K562 (cell line): ENCODE data around the gene CHPF. TPM values are rescaled to one million over a fixed set of nuclear protein-coding genes. Genes with fewer than 3 reads are reported as not detected.

Experiments
- KAT2B ChIP-seq: IDR thresholded peaks from one replicate; pipeline ENCODE4 v1.6.1; 2012; ENCODE audit warnings: low read depth, mild to moderate bottlenecking, control low read depth, inconsistent platforms, low read length, moderate library complexity
- KDM1A ChIP-seq, 2 experiments: fragments of 450-650 bp; IDR thresholded peaks; 2 replicates each; pipeline ENCODE4 v1.6.1; 2016; ENCODE audit warnings: mild to moderate bottlenecking in 2 of 2
- RHOXF2B ChIP-seq: fragments of 250-450 bp; sonication (Bioruptor Pico); conservative IDR thresholded peaks from 2 replicates; pipeline ENCODE4 v1.5.1; 2021
- SMC3 ChIP-seq: conservative IDR thresholded peaks from 2 replicates; pipeline ENCODE4 v1.6.1; 2011; ENCODE audit warnings: low read depth, low read length, improper control_type of control experiment; ENCODE audit not compliant: insufficient read depth
- SRF ChIP-seq, 2 experiments: fragments of 250-450, 450-650 bp in 1 of 2; sonication (Bioruptor Pico) in 1 of 2; sonication (generic) in 1 of 2; formaldehyde crosslinking; IDR thresholded peaks; 2 replicates each; pipeline versions ENCODE4 v1.5.0 to v1.5.1; 2020 to 2022; ENCODE audit warnings: mild to moderate bottlenecking in 1 of 2, missing genetic modification reagents in 1 of 2
- ZNF324 ChIP-seq: fragments of 250-450 bp; sonication (Bioruptor Pico); IDR thresholded peaks from 2 replicates; pipeline ENCODE4 v1.4.0; 2020; ENCODE audit warnings: mild to moderate bottlenecking
- ZNF764 ChIP-seq: fragments of 250-450 bp; sonication (Bioruptor Pico); IDR thresholded peaks from 2 replicates; pipeline ENCODE4 v1.4.0; 2020; ENCODE audit warnings: low read depth, mild to moderate bottlenecking, moderate library complexity
- ZZZ3 ChIP-seq: fragments of 450-650 bp; IDR thresholded peaks from 2 replicates; pipeline ENCODE4 v1.6.1; 2016; ENCODE audit warnings: antibody characterized with exemption, mild to moderate bottlenecking, moderate library complexity
- polyA plus RNA-seq, 8 experiments: library from polyadenylated mRNA; depleted of rRNA in 4 of 8; stranded (reverse) in 5 of 8; unstranded in 3 of 8; fragments of >200 nt; fragmentation: Nextera tagmentation in 2 of 8; fragmentation: Illumina TruSeq in 1 of 8; extraction: Ambion mirVana in 2 of 8; extraction: Trizol in 1 of 8; gene quantifications; 2 replicates each; pipeline versions ENCODE4 v1.2.1 to v1.2.3, GENCODE V29; 2011 to 2014; ENCODE audit warnings: inconsistent platforms in 1 of 8, missing spikeins in 1 of 8
- total RNA-seq, 7 experiments: library from RNA; depleted of rRNA in 6 of 7; stranded (reverse); fragments of >200 nt in 6 of 7; fragmentation: Illumina TruSeq in 2 of 7; extraction: Trizol in 2 of 7; gene quantifications; 2 replicates each; pipeline versions ENCODE4 v1.2.1 to v1.2.3, GENCODE V29; 2011 to 2021; ENCODE audit warnings: low replicate concordance in 1 of 7
- TF ChIP-seq, protein P1 (sequence below), 2 experiments: IDR thresholded peaks in 1 of 2; conservative IDR thresholded peaks in 1 of 2; 2 replicates each; pipeline ENCODE4 v1.6.1; 2016; ENCODE audit warnings: low read depth in 2 of 2, mild to moderate bottlenecking in 1 of 2, missing compliant biosample characterization in 1 of 2, missing genetic modification characterization in 1 of 2, moderate library complexity in 1 of 2
- TF ChIP-seq, protein P2 (sequence below): fragments of 450-650 bp; IDR thresholded peaks from 2 replicates; pipeline ENCODE4 v1.6.1; 2018; ENCODE audit warnings: mild to moderate bottlenecking, low read depth; ENCODE audit not compliant: partially characterized antibody
- TF ChIP-seq, protein P3 (sequence below): sonication (generic); formaldehyde crosslinking; IDR thresholded peaks from 2 replicates; pipeline ENCODE4 v1.8.1; 2023; ENCODE audit warnings: mild to moderate bottlenecking, missing genetic modification reagents, moderate library complexity
- TF ChIP-seq, protein P4 (sequence below): fragments of 250-450 bp; sonication (Bioruptor Pico); IDR thresholded peaks from 2 replicates; pipeline ENCODE4 v1.4.0; 2020
- TF ChIP-seq, protein P5 (sequence below): fragments of 250-450 bp; sonication (Bioruptor Pico); IDR thresholded peaks from 2 replicates; pipeline ENCODE4 v1.4.0; 2020

CHPF gene
- total and polyA plus RNA-seq, 9 of the 15 experiments (the other 6 are each of a cell fraction or from before 2014, with no cell fraction given), result 0.15 to 57.2 (median 7.9) TPM

DNA sequence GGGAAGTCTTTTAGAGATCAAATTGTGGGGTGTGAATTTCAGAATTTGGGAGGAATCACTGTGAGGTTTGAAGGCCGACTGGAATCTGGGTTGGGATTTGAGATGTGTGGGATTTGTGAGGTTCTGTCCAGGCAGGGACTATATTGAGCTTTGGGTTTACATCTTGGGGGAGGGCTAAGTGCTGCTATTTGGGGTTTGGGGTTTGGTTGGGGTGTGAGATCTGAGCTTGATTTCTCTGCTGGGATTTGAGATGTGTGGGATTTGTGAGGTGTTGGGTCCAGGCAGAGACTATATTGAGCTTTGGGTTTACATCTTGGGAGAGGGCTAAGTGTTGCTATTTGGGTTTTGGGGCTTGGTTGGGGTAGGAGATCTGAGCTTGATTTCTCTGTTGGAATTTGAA lies 44.1 kb downstream of the CHPF start (continued):
- TF ChIP-seq, protein P1, sequence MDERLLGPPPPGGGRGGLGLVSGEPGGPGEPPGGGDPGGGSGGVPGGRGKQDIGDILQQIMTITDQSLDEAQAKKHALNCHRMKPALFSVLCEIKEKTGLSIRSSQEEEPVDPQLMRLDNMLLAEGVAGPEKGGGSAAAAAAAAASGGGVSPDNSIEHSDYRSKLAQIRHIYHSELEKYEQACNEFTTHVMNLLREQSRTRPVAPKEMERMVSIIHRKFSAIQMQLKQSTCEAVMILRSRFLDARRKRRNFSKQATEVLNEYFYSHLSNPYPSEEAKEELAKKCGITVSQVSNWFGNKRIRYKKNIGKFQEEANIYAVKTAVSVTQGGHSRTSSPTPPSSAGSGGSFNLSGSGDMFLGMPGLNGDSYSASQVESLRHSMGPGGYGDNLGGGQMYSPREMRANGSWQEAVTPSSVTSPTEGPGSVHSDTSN (CRISPR knock-in tag; IDR thresholded peaks at IDR 0.05; ENCODE audit: low read depth), result no peak
- TF ChIP-seq, protein P1 (tag; conservative IDR thresholded peaks at IDR 0.05; ENCODE audit: low read depth), result no peak
- TF ChIP-seq SRF (CRISPR knock-in tag; IDR thresholded peaks at IDR 0.05) (no peak), SMC3 (no peak), RHOXF2B (CRISPR knock-in tag) (no peak), ZZZ3 (no peak), KAT2B (no peak), ZNF764 (CRISPR knock-in tag) (no peak), KDM1A (IDR thresholded peaks at IDR 0.05) (peak; percentile 72 to 77), ZNF324 (CRISPR knock-in tag) (no peak)
- TF ChIP-seq, protein P2, sequence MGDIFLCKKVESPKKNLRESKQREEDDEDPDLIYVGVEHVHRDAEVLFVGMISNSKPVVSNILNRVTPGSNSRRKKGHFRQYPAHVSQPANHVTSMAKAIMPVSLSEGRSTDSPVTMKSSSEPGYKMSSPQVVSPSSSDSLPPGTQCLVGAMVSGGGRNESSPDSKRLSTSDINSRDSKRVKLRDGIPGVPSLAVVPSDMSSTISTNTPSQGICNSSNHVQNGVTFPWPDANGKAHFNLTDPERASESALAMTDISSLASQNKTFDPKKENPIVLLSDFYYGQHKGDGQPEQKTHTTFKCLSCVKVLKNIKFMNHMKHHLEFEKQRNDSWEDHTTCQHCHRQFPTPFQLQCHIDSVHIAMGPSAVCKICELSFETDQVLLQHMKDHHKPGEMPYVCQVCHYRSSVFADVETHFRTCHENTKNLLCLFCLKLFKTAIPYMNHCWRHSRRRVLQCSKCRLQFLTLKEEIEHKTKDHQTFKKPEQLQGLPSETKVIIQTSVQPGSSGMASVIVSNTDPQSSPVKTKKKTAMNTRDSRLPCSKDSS, result no peak
- TF ChIP-seq, protein P3, sequence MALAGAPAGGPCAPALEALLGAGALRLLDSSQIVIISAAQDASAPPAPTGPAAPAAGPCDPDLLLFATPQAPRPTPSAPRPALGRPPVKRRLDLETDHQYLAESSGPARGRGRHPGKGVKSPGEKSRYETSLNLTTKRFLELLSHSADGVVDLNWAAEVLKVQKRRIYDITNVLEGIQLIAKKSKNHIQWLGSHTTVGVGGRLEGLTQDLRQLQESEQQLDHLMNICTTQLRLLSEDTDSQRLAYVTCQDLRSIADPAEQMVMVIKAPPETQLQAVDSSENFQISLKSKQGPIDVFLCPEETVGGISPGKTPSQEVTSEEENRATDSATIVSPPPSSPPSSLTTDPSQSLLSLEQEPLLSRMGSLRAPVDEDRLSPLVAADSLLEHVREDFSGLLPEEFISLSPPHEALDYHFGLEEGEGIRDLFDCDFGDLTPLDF (CRISPR knock-in tag), result no peak
- TF ChIP-seq, protein P4, sequence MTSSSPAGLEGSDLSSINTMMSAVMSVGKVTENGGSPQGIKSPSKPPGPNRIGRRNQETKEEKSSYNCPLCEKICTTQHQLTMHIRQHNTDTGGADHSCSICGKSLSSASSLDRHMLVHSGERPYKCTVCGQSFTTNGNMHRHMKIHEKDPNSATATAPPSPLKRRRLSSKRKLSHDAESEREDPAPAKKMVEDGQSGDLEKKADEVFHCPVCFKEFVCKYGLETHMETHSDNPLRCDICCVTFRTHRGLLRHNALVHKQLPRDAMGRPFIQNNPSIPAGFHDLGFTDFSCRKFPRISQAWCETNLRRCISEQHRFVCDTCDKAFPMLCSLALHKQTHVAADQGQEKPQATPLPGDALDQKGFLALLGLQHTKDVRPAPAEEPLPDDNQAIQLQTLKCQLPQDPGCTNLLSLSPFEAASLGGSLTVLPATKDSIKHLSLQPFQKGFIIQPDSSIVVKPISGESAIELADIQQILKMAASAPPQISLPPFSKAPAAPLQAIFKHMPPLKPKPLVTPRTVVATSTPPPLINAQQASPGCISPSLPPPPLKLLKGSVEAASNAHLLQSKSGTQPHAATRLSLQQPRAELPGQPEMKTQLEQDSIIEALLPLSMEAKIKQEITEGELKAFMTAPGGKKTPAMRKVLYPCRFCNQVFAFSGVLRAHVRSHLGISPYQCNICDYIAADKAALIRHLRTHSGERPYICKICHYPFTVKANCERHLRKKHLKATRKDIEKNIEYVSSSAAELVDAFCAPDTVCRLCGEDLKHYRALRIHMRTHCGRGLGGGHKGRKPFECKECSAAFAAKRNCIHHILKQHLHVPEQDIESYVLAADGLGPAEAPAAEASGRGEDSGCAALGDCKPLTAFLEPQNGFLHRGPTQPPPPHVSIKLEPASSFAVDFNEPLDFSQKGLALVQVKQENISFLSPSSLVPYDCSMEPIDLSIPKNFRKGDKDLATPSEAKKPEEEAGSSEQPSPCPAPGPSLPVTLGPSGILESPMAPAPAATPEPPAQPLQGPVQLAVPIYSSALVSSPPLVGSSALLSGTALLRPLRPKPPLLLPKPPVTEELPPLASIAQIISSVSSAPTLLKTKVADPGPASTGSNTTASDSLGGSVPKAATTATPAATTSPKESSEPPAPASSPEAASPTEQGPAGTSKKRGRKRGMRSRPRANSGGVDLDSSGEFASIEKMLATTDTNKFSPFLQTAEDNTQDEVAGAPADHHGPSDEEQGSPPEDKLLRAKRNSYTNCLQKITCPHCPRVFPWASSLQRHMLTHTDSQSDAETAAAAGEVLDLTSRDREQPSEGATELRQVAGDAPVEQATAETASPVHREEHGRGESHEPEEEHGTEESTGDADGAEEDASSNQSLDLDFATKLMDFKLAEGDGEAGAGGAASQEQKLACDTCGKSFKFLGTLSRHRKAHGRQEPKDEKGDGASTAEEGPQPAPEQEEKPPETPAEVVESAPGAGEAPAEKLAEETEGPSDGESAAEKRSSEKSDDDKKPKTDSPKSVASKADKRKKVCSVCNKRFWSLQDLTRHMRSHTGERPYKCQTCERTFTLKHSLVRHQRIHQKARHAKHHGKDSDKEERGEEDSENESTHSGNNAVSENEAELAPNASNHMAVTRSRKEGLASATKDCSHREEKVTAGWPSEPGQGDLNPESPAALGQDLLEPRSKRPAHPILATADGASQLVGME (CRISPR knock-in tag), result no peak
- TF ChIP-seq, protein P5, sequence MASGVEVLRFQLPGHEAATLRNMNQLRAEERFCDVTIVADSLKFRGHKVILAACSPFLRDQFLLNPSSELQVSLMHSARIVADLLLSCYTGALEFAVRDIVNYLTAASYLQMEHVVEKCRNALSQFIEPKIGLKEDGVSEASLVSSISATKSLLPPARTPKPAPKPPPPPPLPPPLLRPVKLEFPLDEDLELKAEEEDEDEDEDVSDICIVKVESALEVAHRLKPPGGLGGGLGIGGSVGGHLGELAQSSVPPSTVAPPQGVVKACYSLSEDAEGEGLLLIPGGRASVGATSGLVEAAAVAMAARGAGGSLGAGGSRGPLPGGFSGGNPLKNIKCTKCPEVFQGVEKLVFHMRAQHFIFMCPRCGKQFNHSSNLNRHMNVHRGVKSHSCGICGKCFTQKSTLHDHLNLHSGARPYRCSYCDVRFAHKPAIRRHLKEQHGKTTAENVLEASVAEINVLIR (CRISPR knock-in tag), result no peak
